H9 (cell line): ENCODE data around the gene PGBD5. TPM values are rescaled to one million over a fixed set of nuclear protein-coding genes. Genes with fewer than 3 reads are reported as not detected.
A peak's percentile ranks its signal among the peaks of the same experiment; 100 is the strongest.

Experiments
- DNase-seq: peaks from one replicate; pipeline ENCODE4 v3.0.0-alpha.2; 2017
- H2AFZ ChIP-seq: one replicate; pipeline ENCODE4 v1.6.1; 2013; ENCODE audit warnings: mild to moderate bottlenecking, low read length, control low read depth, moderate library complexity
- H2AK5ac ChIP-seq: 2 replicates; pipeline ENCODE4 v1.6.1; 2013; ENCODE audit warnings: low read length, control low read depth, mixed read lengths; ENCODE audit not compliant: insufficient read length
- H2BK120ac ChIP-seq: one replicate; pipeline ENCODE4 v1.6.1; 2013; ENCODE audit warnings: low read depth, mild to moderate bottlenecking, low read length, control low read depth, inconsistent platforms; ENCODE audit not compliant: poor library complexity, severe bottlenecking
- H2BK12ac ChIP-seq: 2 replicates; pipeline ENCODE4 v1.6.1; 2013; ENCODE audit warnings: low read length, control low read depth, mixed read lengths, low read depth; ENCODE audit not compliant: insufficient read length
- H2BK15ac ChIP-seq: 2 replicates; pipeline ENCODE4 v1.6.1; 2013; ENCODE audit warnings: low read depth, low read length, control low read depth
- H2BK20ac ChIP-seq: one replicate; pipeline ENCODE4 v1.6.1; 2013; ENCODE audit warnings: low read depth, mild to moderate bottlenecking, low read length, control low read depth, inconsistent platforms; ENCODE audit not compliant: poor library complexity, severe bottlenecking
- H2BK5ac ChIP-seq: 2 replicates; pipeline ENCODE4 v1.6.1; 2013; ENCODE audit warnings: low read length, control low read depth, mixed read lengths; ENCODE audit not compliant: insufficient read length
- H3K14ac ChIP-seq: 2 replicates; pipeline ENCODE4 v1.6.1; 2013; ENCODE audit warnings: low read length, control low read depth; ENCODE audit not compliant: insufficient read depth
- H3K18ac ChIP-seq: 2 replicates; pipeline ENCODE4 v1.6.1; 2013; ENCODE audit warnings: low read depth, mild to moderate bottlenecking, mixed read lengths, low read length, control low read depth; ENCODE audit not compliant: insufficient read length
- H3K23ac ChIP-seq: 2 replicates; pipeline ENCODE4 v1.6.1; 2013; ENCODE audit warnings: low read length, control low read depth, mixed read lengths, low read depth; ENCODE audit not compliant: insufficient read length
- H3K23me2 ChIP-seq: 2 replicates; pipeline ENCODE4 v1.6.1; 2013; ENCODE audit warnings: low read depth, mild to moderate bottlenecking, mixed read lengths, low read length, control low read depth; ENCODE audit not compliant: insufficient read length, poor library complexity, severe bottlenecking
- H3K27ac ChIP-seq: 2 replicates; pipeline ENCODE4 v1.5.1; 2013; ENCODE audit warnings: low read length, control low read depth, mixed read lengths, low read depth; ENCODE audit not compliant: insufficient read length
- H3K27me3 ChIP-seq: 2 replicates; pipeline ENCODE4 v1.6.1; 2013; ENCODE audit warnings: low read length, control low read depth, inconsistent platforms; ENCODE audit not compliant: insufficient read depth
- H3K4ac ChIP-seq: 2 replicates; pipeline ENCODE4 v1.6.1; 2013; ENCODE audit warnings: low read depth, mild to moderate bottlenecking, control low read depth, inconsistent platforms, low read length, moderate library complexity
- H3K4me1 ChIP-seq: 2 replicates; pipeline ENCODE4 v1.6.1; 2013; ENCODE audit warnings: low read length, control low read depth, inconsistent platforms; ENCODE audit not compliant: insufficient read depth
- H3K4me2 ChIP-seq: 2 replicates; pipeline ENCODE4 v1.6.1; 2013; ENCODE audit warnings: low read length, control low read depth, mixed read lengths; ENCODE audit not compliant: insufficient read length, insufficient read depth
- H3K56ac ChIP-seq: 2 replicates; pipeline ENCODE4 v1.6.1; 2013; ENCODE audit warnings: low read depth, mild to moderate bottlenecking, mixed read lengths, low read length, control low read depth; ENCODE audit not compliant: insufficient read length
- H3K79me1 ChIP-seq: 2 replicates; pipeline ENCODE4 v1.6.1; 2013; ENCODE audit warnings: low read depth, mild to moderate bottlenecking, moderate library complexity, low read length, control low read depth, inconsistent platforms; ENCODE audit not compliant: insufficient read depth, poor library complexity, severe bottlenecking
- H3K79me2 ChIP-seq: 2 replicates; pipeline ENCODE4 v1.6.1; 2013; ENCODE audit warnings: low read length, control low read depth, inconsistent platforms; ENCODE audit not compliant: insufficient read depth
- H3K9ac ChIP-seq: 2 replicates; pipeline ENCODE4 v1.6.1; 2013; ENCODE audit warnings: low read length, control low read depth, mixed read lengths; ENCODE audit not compliant: insufficient read length; ENCODE audit errors: extremely low read depth
- H3K9me3 ChIP-seq: one replicate; pipeline ENCODE4 v1.6.1; 2013; ENCODE audit warnings: low read depth, low read length, inconsistent platforms; ENCODE audit not compliant: control insufficient read depth
- H3T11ph ChIP-seq: one replicate; pipeline ENCODE4 v1.6.1; 2013; ENCODE audit warnings: mild to moderate bottlenecking, low read length, control low read depth, inconsistent platforms
- H4K20me1 ChIP-seq: one replicate; pipeline ENCODE4 v1.6.1; 2013; ENCODE audit not compliant: control insufficient read depth, insufficient read length, insufficient read depth
- H4K5ac ChIP-seq: 2 replicates; pipeline ENCODE4 v1.6.1; 2013; ENCODE audit warnings: low read depth, mild to moderate bottlenecking, mixed read lengths, low read length, control low read depth; ENCODE audit not compliant: insufficient read length
- H4K8ac ChIP-seq: replicated peaks from 2 replicates; pipeline ENCODE4 v1.6.1; 2013; ENCODE audit warnings: low read length, control low read depth, mixed read lengths, low read depth; ENCODE audit not compliant: insufficient read length
- H4K91ac ChIP-seq: 2 replicates; pipeline ENCODE4 v1.6.1; 2013; ENCODE audit warnings: low read depth, mild to moderate bottlenecking, moderate library complexity, mixed read lengths, low read length, control low read depth; ENCODE audit not compliant: insufficient read length
- H3K27ac Mint-ChIP-seq, 3 experiments: 2 replicates in 2 of 3; 3 replicates in 1 of 3; pipeline ENCODE4 v1.8.0; 2020 to 2021; ENCODE audit warnings: mixed read lengths in 3 of 3, mild to moderate bottlenecking in 1 of 3, moderate library complexity in 1 of 3
- H3K27me3 Mint-ChIP-seq: 2 replicates; pipeline ENCODE4 v1.8.0; 2021; ENCODE audit warnings: low read depth, mild to moderate bottlenecking, moderate library complexity, mixed read lengths
- H3K36me3 Mint-ChIP-seq, 3 experiments: 2 replicates in 2 of 3; 3 replicates in 1 of 3; pipeline ENCODE4 v1.8.0; 2020 to 2021; ENCODE audit warnings: low read depth in 3 of 3, mixed read lengths in 3 of 3; ENCODE audit not compliant: insufficient read depth in 1 of 3
- H3K4me1 Mint-ChIP-seq, 2 experiments: 2 replicates each; pipeline ENCODE4 v1.8.0; 2020; ENCODE audit warnings: mixed read lengths in 2 of 2
- H3K4me3 Mint-ChIP-seq, 2 experiments: 2 replicates in 1 of 2; 3 replicates in 1 of 2; pipeline ENCODE4 v1.8.0; 2020 to 2021; ENCODE audit warnings: mild to moderate bottlenecking in 2 of 2, mixed read lengths in 2 of 2, moderate library complexity in 1 of 2
- H3K9me3 Mint-ChIP-seq, 2 experiments: 2 replicates in 1 of 2; 3 replicates in 1 of 2; pipeline ENCODE4 v1.8.0; 2020; ENCODE audit warnings: mild to moderate bottlenecking in 2 of 2, mixed read lengths in 2 of 2, moderate library complexity in 1 of 2
- CTCF ChIP-seq: fragments of 200-600 bp; sonication (generic); conservative IDR thresholded peaks from 3 replicates; pipeline ENCODE4 v1.8.0; 2021; ENCODE audit warnings: antibody characterized with exemption, mild to moderate bottlenecking
- WGBS: extraction: QIAGEN DNeasy Blood & Tissue Kit; methylation state at CpG from one replicate; pipeline ENCODE4 v1.1.7; 2013; ENCODE audit warnings: missing lambda C conversion rate, low lambda C conversion rate, mixed read lengths; ENCODE audit not compliant: insufficient read length; ENCODE audit errors: extremely low coverage; 5-methylcytosine and 5-hydroxymethylcytosine counted together
- total RNA-seq: library from RNA; stranded (reverse); gene quantifications from 2 replicates; pipeline ENCODE4 v1.2.1, GENCODE V29; 2021

Gene PGBD5
- total RNA-seq, 1 experiment from 2014 or later = 19.1 TPM

- WGBS = no CpG with 5 or more reads among the region's 3 CpGs
- no peak overlapping the region for H4K5ac ChIP-seq
- H3K56ac ChIP-seq = no peak overlapping the region
- no peaks in the 10 kb centered on the region for H3K9me3 ChIP-seq
- H3K23me2 ChIP-seq = no peaks in the 10 kb centered on the region
- H3K27ac ChIP-seq = no peak overlapping the region
- no peak overlapping the region for H2BK120ac ChIP-seq
- Mint-ChIP-seq H3K36me3 (peaks cover 6% of the 10 kb centered on the region in 3 experiments; a peak in 5 of 7 replicates), H3K27me3 (no peaks in the 10 kb centered on the region), H3K4me1 (peaks cover 19 to 33% of the 10 kb centered on the region in 2 experiments), H3K9me3 (no peaks in the 10 kb centered on the region), H3K4me3 (no peak overlapping the region), H3K27ac (no peak overlapping the region)
- H2BK12ac ChIP-seq = no peak overlapping the region
- H2BK20ac ChIP-seq = no peak overlapping the region
- no peak overlapping the region for H4K91ac ChIP-seq
- H3K4me2 ChIP-seq = no peak overlapping the region
- H2AFZ ChIP-seq = no peak overlapping the region
- H3K27me3 ChIP-seq = no peaks in the 10 kb centered on the region
- H3K18ac ChIP-seq = no peak overlapping the region
- no peak overlapping the region for H3K4ac ChIP-seq
- H4K20me1 ChIP-seq = no peaks in the 10 kb centered on the region
- peak; percentile 37; the same call in 2 of the 3 replicates for TF ChIP-seq CTCF
- no peak overlapping the region for H3K23ac ChIP-seq
- no peak overlapping the region for H2AK5ac ChIP-seq
- no peak overlapping the region for H4K8ac ChIP-seq
- no peaks in the 10 kb centered on the region for H3K79me2 ChIP-seq
- no peak overlapping the region for H3K14ac ChIP-seq
- H3K9ac ChIP-seq = no peak overlapping the region
- H2BK15ac ChIP-seq = no peak overlapping the region
- no peaks in the 10 kb centered on the region for H3K79me1 ChIP-seq
- no peak for DNase-seq
- H2BK5ac ChIP-seq = no peak overlapping the region
- H3T11ph ChIP-seq = no peak overlapping the region
- no peaks in the 10 kb centered on the region; the same call in 1 of the 2 replicates for H3K4me1 ChIP-seq
Measured at GRCh38 chr1:230365723-230366307, 60.3 kb downstream of the PGBD5 start.
